DOHH2 (cell line): Measurements from ENCODE around the gene ROBO1.

Experiments
- H3F3A ChIP-seq: fragments of 200-600 bp; sonication (generic), shearing (Covaris generic); 2 replicates; pipeline ENCODE4 v1.6.0; 2016; ENCODE audit warnings: antibody characterized with exemption, mild to moderate bottlenecking; ENCODE audit not compliant: control insufficient read depth, insufficient read depth
- H3K27ac ChIP-seq: fragments of 200-600 bp; sonication (generic); 2 replicates; pipeline ENCODE4 v1.5.1; 2014; ENCODE audit warnings: low read depth, mild to moderate bottlenecking, low read length, moderate library complexity
- H3K27me3 ChIP-seq: fragments of 200-600 bp; sonication (generic); 2 replicates; pipeline ENCODE4 v1.6.1; 2014; ENCODE audit warnings: mild to moderate bottlenecking, low read length, mixed read lengths; ENCODE audit not compliant: control insufficient read depth
- H3K36me3 ChIP-seq: fragments of 200-600 bp; sonication (generic); 2 replicates; pipeline ENCODE4 v1.6.1; 2014; ENCODE audit warnings: mild to moderate bottlenecking, low read length, moderate library complexity, mixed read lengths; ENCODE audit not compliant: control insufficient read depth
- H3K4me1 ChIP-seq: fragments of 200-600 bp; sonication (generic); 2 replicates; pipeline ENCODE4 v1.6.1; 2014; ENCODE audit warnings: mild to moderate bottlenecking, low read length, mixed read lengths; ENCODE audit not compliant: control insufficient read depth
- H3K4me2 ChIP-seq: fragments of 200-600 bp; sonication (generic); 2 replicates; pipeline ENCODE4 v1.6.0; 2014; ENCODE audit warnings: mild to moderate bottlenecking, low read length, moderate library complexity
- H3K4me3 ChIP-seq: fragments of 200-600 bp; sonication (generic); 2 replicates; pipeline ENCODE4 v1.5.1; 2014; ENCODE audit warnings: mild to moderate bottlenecking, low read length, mixed read lengths
- H3K79me2 ChIP-seq: fragments of 200-600 bp; sonication (generic); 2 replicates; pipeline ENCODE4 v1.6.1; 2014; ENCODE audit warnings: mild to moderate bottlenecking, low read length, mixed read lengths; ENCODE audit not compliant: control insufficient read depth
- H3K9me2 ChIP-seq: fragments of 200-600 bp; sonication (generic); replicated peaks from 2 replicates; pipeline ENCODE4 v1.6.1; 2014; ENCODE audit warnings: mild to moderate bottlenecking, low read length, mixed read lengths; ENCODE audit not compliant: control insufficient read depth
- H3K9me3 ChIP-seq: fragments of 200-600 bp; sonication (generic); 2 replicates; pipeline ENCODE4 v1.6.1; 2014; ENCODE audit warnings: antibody characterized with exemption, low read length, mixed read lengths; ENCODE audit not compliant: control insufficient read depth, insufficient read depth
- H4K20me1 ChIP-seq: fragments of 200-600 bp; sonication (generic); 2 replicates; pipeline ENCODE4 v1.6.0; 2014; ENCODE audit warnings: low read depth, mild to moderate bottlenecking, antibody characterized with exemption, low read length, moderate library complexity; ENCODE audit not compliant: control insufficient read depth, insufficient read depth
- CTCF ChIP-seq: fragments of 200-600 bp; sonication (generic); IDR thresholded peaks from one replicate; pipeline ENCODE4 v1.5.1; 2014; ENCODE audit warnings: antibody characterized with exemption, mild to moderate bottlenecking, low read depth, low read length; ENCODE audit not compliant: poor library complexity, severe bottlenecking
- EZH2phosphoT487 ChIP-seq: fragments of 200-600 bp; sonication (generic); IDR thresholded peaks from 2 replicates; pipeline ENCODE4 v1.6.1; 2017; ENCODE audit warnings: borderline replicate concordance, mild to moderate bottlenecking, antibody characterized with exemption, low read length, moderate library complexity, mixed read lengths

Gene ROBO1

GRCh38 chr3:79253704-79254103, 514.1 kb downstream of the ROBO1 start:
- Histone ChIP-seq H4K20me1 (no peaks in the 10 kb centered on the region), H3F3A (no peaks in the 10 kb centered on the region), H3K4me2 (no peak overlapping the region), H3K4me3 (no peak overlapping the region), H3K9me2 (no peaks in the 10 kb centered on the region), H3K36me3 (no peaks in the 10 kb centered on the region), H3K27ac (no peak overlapping the region), H3K27me3 (no peaks in the 10 kb centered on the region), H3K4me1 (no peaks in the 10 kb centered on the region), H3K9me3 (no peaks in the 10 kb centered on the region), H3K79me2 (no peaks in the 10 kb centered on the region)
- no peak for TF ChIP-seq EZH2phosphoT487

GRCh38 chr3:79253271-79253670, 514.5 kb downstream of the ROBO1 start:
- no peak overlapping the region for H3K27ac ChIP-seq
- no peak overlapping the region for H3K4me2 ChIP-seq
- no peak overlapping the region for H3K4me3 ChIP-seq
- no peaks in the 10 kb centered on the region for H3K9me2 ChIP-seq
- H3K36me3 ChIP-seq, result no peaks in the 10 kb centered on the region
- no peaks in the 10 kb centered on the region for H4K20me1 ChIP-seq
- H3K4me1 ChIP-seq, result no peaks in the 10 kb centered on the region
- no peaks in the 10 kb centered on the region for H3K9me3 ChIP-seq
- no peaks in the 10 kb centered on the region for H3F3A ChIP-seq
- no peaks in the 10 kb centered on the region for H3K27me3 ChIP-seq
- no peaks in the 10 kb centered on the region for H3K79me2 ChIP-seq
- TF ChIP-seq EZH2phosphoT487, result no peak
- no peak for TF ChIP-seq CTCF

GRCh38 chr3:79250746-79251145, 517.1 kb downstream of the ROBO1 start:
- Histone ChIP-seq H3K79me2 (no peaks in the 10 kb centered on the region), H3K4me3 (no peak overlapping the region), H3K27me3 (no peaks in the 10 kb centered on the region), H3K9me2 (no peaks in the 10 kb centered on the region), H3K36me3 (no peaks in the 10 kb centered on the region), H3K4me1 (no peaks in the 10 kb centered on the region), H4K20me1 (no peaks in the 10 kb centered on the region), H3K27ac (no peak overlapping the region), H3K9me3 (no peaks in the 10 kb centered on the region), H3K4me2 (no peak overlapping the region), H3F3A (no peaks in the 10 kb centered on the region)
- TF ChIP-seq EZH2phosphoT487 (no peak), CTCF (no peak)

- no peaks in the 10 kb centered on the region for H3K79me2 ChIP-seq
- no peak overlapping the region for H3K4me3 ChIP-seq
- H3K9me3 ChIP-seq, result no peaks in the 10 kb centered on the region
- H3K9me2 ChIP-seq, result no peaks in the 10 kb centered on the region
- no peaks in the 10 kb centered on the region for H3F3A ChIP-seq
- no peak overlapping the region for H3K4me2 ChIP-seq
- H4K20me1 ChIP-seq, result no peaks in the 10 kb centered on the region
- no peaks in the 10 kb centered on the region for H3K36me3 ChIP-seq
- H3K27me3 ChIP-seq, result no peaks in the 10 kb centered on the region
- no peak overlapping the region for H3K27ac ChIP-seq
- no peaks in the 10 kb centered on the region for H3K4me1 ChIP-seq
- TF ChIP-seq EZH2phosphoT487, result no peak
- TF ChIP-seq CTCF, result no peak
Measured at GRCh38 chr3:79249701-79250100, 518.1 kb downstream of the ROBO1 start.
